NCI-H1092 treated with DMSO at 0.1 percent for 48 hours (cell line): ENCODE measurements around the gene RUNX2.
"Not testable (repeated sequence)": the region's sequence is repeated elsewhere in the genome, so short reads cannot be mapped to it uniquely, and the experiment has no call there.

Experiments
- DNase-seq: peaks from one replicate; lab custom pipeline; 2025; lab: John Stamatoyannopoulos, UW

RUNX2 gene

DNA sequence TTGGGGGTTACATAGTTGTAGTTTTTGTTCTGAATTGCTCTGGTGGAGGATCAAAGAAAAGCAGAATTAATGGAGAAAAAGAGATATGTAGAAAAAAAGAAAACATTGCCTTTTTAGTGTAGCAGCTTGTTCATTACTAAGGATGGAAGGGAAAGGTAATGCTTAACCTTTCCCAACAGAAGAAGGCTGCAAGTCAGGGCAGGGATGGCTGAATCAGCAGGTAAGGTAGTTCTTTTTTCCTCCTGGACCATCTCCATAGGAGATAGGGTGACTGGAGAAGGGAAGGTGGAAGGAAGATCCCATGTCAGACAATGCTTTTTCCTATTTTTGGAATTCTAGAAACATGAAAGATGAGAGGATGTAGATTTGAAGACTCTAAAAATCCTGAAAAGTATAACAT, 129.0 kb downstream of the RUNX2 start:
- DNase-seq = no peak

DNA sequence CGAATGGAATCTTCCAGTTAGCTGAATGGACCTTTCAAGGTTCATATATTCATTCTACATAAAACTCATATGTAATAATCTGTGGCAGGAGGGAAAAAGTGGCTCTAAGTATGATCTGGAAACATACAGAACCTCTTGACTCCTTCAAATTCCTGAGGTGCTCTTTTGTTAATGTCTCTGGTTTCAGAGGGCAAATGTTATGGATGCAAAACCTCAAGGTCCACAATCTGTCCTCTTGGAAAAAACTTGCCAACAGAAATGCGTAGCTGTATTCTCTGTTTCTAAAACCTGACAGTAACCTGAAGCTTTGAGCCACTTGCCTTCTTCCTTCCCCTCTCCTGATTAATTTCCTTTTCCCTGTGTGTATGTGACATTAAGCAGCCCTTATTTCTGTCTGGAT, 130.5 kb downstream of the RUNX2 start:
- no peak for DNase-seq

DNA sequence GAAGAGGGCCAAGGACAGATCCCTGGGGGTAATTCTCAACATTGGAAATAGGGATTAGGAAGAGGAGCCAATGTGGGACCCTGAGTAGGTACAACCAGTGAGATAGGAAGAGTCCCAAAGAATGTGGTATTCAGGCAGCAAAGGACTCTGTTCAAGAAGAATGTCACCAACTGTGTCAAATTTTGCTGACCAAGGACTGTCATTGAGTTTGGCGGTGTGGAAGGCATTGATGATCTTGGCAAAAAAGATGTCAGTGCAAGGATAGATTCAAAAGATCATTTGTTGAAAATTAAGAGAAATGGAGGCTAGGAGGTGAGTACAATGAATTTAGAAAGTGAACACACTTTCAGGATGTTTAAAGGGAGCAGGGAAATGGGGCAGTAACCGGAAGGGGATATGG, 132.0 kb downstream of the RUNX2 start:
- no peak for DNase-seq

DNA sequence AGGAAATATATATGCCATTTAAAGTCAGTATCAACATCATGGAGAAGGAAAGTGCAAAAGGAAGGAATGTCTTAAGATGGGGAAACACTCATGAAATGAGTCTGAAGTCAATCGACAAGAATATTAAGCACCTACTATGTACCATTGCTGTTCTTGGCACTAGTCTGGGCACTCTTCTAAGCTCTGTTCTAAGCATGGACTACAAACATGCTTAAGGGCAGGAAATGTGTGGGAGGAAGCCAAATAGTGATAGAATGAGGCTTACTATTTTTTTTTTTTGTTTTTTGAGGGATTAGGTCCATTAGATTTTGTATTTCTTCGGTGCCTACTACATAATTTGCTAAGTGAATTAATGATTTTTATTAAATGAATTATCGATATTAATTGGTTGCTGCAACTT, 133.4 kb downstream of the RUNX2 start:
- no peak for DNase-seq

- no peak for DNase-seq
Measured at GRCh38 chr6:45462190-45463134, 134.3 kb downstream of the RUNX2 start.

- no peak for DNase-seq
Measured at GRCh38 chr6:45464685-45465084, 136.6 kb downstream of the RUNX2 start.

GRCh38 chr6:45466686-45467085, 138.6 kb downstream of the RUNX2 start:
- DNase-seq = no peak

- not testable (repeated sequence) for DNase-seq
Measured at GRCh38 chr6:45467417-45467816, 139.3 kb downstream of the RUNX2 start.

DNA sequence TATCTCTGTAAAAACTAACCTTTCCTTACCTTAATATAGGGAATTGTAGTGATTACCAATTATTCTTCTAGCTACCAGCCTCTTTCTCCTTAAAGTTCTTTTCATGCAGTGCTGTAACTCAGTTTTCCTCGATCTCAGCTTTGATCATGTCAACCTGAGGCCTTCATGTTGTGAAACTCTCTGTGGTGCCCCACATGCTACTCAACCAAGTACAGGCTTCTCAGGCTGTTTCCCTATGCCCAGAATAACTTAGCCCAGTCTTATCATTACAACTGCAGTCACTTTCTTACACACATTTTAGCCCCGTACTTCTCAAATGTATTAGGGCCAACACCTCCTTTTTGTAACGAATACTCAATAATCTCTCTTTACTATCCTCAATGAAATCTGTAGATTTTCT, 139.7 kb downstream of the RUNX2 start:
- DNase-seq = no peak

GRCh38 chr6:45469663-45470062, 141.5 kb downstream of the RUNX2 start:
- no peak for DNase-seq

- DNase-seq = no peak
Measured at GRCh38 chr6:45470131-45470738, 142.1 kb downstream of the RUNX2 start.

DNA sequence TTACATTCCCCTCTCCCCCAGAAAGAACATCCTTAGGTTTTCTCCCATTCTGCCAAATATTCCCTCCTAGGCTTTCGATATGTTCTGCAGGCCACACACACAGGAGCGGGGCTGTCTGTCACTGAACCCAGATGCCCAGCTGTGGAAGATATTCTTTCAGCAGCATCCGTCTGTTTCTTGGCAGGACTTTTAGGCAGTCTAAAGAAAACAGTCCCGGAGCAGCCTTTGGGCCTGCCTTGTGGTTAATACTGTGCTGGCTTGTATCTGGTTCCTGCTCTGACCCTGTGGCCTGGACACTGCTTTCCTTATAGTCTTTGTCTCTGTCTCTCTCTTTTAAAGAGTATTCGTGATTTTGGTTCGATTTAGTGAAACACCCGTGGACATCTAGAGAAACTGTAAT, 144.3 kb downstream of the RUNX2 start:
- no peak for DNase-seq

DNA sequence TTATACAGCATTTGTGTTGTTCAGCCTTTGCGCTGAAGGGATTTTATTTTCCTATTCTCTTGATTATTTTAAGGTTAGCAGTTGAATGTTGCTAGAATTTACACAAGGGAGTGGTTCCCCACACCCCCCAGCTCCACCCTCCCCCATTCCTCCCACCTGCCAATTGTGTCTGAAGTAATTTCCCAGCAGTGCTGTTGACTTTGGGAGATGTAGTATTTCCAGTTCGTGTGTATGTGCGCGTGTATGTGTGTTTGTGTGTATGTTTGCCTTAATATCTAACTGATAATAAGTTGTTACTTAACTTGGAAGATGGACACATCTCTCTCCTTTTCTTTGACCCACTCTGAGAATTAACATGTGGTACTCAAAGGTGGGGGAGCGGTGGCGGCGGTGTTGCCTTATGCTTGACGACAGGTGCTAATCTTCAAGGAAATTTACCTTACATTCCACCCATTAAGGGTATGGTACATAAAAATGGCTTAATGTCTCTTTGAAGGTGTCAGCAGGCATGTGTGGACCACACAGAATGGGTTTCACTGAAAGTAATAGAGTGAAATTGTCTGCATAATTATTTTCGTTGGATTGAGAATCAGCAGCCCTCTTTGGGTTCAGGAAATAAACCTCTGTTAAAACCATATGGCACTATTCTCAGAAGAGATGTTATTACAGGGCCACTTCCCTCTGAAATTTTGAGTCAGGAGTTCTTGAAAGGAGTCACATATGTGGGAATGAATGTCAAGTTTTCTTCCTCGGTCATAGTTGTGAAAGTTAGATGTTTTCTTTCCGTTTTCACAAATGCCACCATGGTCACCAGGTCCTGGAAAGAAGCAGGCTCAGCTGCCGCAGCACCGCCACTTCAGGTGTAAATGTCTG, 145.2 kb downstream of the RUNX2 start:
- DNase-seq = no peak

- no peak for DNase-seq
Measured at GRCh38 chr6:45474376-45474775, 146.2 kb downstream of the RUNX2 start.

GRCh38 chr6:45476341-45476740, 148.2 kb downstream of the RUNX2 start:
- DNase-seq = no peak

- DNase-seq = no peak
Measured at GRCh38 chr6:45477278-45477677, 149.1 kb downstream of the RUNX2 start.

DNA sequence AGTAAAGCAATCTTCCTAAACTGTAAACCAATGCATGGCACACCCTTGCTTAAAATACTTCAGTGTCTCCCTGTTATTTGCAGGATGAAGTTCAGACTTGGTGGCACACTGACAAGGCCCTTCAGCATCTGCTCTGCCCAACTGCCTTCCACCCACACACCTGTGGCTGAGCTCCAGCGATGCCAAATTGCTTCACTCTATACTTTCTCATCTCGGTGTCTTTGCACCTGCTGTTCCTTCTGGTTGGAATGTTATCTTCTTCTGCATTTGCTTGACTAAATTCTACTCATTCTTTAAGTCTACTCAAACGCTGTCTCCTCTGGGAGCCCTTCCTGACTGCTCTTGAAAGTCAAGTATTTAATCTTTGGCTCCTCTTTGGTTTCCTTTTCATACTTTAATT, 149.7 kb downstream of the RUNX2 start:
- DNase-seq = no peak

DNA sequence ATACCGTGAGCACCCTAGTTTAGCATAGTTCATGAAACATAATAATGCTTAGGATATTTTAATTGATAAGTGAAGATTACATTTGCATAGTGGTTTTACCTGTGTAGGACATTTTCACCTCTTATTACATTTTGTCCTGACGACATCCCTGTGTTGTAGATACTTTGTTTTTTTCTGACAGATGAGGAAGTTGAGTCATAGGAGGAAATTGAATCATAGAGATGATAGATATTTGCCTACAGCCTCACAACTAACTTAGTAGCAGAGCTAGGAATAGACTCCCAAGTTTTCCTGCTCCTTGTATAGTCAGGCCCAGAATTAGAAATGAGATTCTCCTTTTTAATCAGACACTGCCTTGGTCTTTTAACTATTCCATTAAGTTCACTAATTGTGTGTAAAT, 150.1 kb downstream of the RUNX2 start:
- no peak for DNase-seq

DNA sequence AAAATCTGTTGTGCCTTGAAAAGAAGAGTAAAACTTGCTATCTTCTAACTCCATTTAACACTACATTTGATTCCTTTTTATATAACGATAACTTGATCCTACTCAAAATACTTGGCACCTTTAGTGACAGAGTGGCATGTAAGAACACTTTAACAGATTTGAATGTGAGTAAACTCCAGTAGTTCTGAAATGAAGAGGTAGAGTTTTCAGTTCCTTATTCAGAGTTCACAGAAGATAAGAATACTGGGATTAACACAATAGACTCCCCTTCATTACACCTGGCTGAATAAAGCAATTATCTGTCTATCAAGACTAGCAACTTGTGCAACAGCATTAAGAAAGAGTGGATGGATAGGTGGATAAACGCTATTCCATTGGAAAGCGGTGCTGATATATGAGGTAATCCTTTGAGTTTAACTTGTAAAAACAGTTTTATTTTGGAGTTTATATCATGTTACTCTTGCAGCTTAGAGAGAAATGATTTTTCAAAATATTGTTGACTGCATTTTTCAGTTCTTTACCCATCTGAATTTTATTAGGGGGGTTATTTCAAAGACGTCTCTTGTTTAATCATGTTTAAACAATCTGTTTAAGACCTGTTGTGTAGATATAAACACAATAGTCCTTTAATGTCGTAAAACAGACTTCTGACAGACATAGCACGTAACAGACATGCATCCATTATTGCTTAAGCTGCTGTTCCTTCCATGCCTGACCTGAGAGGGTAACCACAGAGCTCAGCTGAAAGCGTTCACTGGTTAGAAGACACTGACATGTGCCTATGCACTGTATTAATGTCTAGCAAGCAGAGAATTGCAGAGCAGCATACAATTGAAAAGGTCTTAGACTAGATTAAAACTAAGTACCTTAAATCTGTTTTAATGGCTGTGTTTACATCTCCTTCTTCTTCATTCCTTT, 152.0 kb downstream of the RUNX2 start:
- no peak for DNase-seq

- no peak for DNase-seq
Measured at GRCh38 chr6:45480752-45481415, 152.8 kb downstream of the RUNX2 start.

DNA sequence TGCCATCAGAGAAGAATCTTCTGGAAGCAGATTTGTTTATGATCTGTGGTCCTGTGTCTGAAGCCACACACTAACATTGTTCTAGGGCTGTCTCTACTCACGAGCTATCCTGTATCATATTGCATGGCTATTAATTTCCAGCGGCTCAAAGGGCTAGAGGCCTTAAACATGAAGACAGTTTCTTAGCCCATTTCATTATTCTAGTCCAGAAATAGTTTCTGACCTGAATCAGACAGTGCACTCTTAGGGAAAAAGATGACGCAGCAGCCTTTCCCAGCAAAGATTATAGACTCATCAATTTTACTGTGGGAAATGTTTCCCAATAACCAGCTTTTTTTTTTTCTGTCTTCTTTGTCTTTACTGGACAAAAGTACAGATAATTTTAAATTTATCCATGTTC, 154.9 kb downstream of the RUNX2 start:
- no peak for DNase-seq
